NCI-H2107 (cell line): ENCODE data around the gene ANGPTL3.
"Not testable (repeated sequence)": the region's sequence is repeated elsewhere in the genome, so short reads cannot be mapped to it uniquely, and the experiment has no call there.

Source experiments
- DNase-seq: peaks from one replicate; lab custom pipeline; 2025; lab: John Stamatoyannopoulos, UW

Gene ANGPTL3, protein sequence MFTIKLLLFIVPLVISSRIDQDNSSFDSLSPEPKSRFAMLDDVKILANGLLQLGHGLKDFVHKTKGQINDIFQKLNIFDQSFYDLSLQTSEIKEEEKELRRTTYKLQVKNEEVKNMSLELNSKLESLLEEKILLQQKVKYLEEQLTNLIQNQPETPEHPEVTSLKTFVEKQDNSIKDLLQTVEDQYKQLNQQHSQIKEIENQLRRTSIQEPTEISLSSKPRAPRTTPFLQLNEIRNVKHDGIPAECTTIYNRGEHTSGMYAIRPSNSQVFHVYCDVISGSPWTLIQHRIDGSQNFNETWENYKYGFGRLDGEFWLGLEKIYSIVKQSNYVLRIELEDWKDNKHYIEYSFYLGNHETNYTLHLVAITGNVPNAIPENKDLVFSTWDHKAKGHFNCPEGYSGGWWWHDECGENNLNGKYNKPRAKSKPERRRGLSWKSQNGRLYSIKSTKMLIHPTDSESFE

GRCh38 chr1:62597281-62597680, at the start of gene ANGPTL3:
TSS of gene ANGPTL3 (plus strand) at chr1:62597520. CDS start at chr1:62597567, 47 bp downstream.
- no peak for DNase-seq

GRCh38 chr1:62561306-62561705, 36.0 kb upstream of the ANGPTL3 start:
- no peak for DNase-seq

- not testable (repeated sequence) for DNase-seq
These were observed 30.1 kb upstream of the ANGPTL3 start for GRCh38 chr1:62567182-62567581.

- not testable (repeated sequence) for DNase-seq
These were observed 29.4 kb upstream of the ANGPTL3 start for GRCh38 chr1:62567926-62568325.

DNA sequence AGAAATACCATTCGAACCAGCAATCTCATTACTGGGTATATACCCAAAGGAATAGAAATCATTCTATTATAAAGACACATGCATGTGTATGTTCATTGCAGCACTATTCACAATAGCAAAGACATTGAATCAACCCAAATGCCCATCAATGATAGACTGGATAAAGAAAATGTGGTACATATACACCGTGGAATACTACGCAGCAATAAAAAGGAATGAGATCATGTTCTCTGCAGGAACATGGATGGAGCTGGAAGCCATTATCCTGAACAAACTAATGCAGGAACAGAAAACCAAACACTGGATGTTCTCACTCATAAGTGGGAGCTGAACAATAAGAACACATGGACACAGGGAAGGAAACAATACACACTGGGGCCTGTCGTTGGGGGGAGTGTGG, 25.8 kb upstream of the ANGPTL3 start:
- not testable (repeated sequence) for DNase-seq

- DNase-seq = no peak
These were observed 24.8 kb upstream of the ANGPTL3 start for GRCh38 chr1:62572476-62572875.

DNA sequence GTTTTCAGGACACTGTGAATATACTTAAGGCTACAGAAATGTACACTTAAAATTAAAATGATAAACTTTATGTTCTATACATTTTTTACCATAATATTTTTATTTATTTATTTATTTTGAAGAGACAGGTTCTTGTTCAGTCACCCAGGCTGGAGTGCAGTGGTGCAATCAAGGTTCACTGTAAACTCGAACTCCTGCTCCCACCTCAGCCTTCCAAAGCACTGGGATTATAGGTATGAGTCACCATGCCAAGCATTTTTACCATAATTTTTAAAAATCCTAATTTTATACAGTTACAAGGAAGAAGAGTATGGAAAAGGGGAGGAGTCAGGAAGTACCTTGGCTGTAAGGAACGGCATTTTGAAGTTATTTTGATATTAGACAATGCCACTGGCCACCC, 23.6 kb upstream of the ANGPTL3 start:
- no peak for DNase-seq

DNA sequence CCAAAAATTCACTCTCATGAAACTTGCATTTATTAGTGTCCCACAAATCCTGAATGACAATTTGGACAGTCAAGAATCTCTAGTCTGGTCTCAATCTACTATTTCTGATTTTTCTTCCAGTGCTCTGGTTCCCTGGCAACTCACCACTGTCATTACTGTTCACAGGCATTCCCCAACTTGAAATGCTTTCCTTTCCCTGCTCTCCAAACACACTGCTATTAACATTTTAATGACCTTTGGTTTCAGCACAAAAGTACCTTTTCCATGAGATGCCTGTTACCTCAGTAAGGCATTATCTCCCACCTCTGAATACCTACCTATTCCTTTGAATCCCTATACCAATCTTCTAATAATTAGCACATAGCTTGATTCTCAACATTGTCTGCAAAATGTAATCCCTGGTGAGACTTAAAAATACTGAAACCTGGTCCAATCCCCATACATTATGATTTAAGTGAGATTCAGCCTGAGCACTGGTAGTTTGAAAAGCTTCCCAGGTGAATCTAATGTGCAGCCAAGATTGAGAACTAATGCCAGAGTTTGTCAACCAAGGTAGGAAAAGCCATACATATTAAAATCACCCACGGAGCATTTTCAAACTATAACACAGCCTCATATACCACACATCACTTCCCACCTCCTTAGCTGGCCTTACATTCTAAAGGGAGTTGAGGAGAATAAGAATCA, 11.7 kb upstream of the ANGPTL3 start:
- no peak for DNase-seq

- DNase-seq = no peak
These were observed 9.3 kb upstream of the ANGPTL3 start for GRCh38 chr1:62588000-62588399.

DNA sequence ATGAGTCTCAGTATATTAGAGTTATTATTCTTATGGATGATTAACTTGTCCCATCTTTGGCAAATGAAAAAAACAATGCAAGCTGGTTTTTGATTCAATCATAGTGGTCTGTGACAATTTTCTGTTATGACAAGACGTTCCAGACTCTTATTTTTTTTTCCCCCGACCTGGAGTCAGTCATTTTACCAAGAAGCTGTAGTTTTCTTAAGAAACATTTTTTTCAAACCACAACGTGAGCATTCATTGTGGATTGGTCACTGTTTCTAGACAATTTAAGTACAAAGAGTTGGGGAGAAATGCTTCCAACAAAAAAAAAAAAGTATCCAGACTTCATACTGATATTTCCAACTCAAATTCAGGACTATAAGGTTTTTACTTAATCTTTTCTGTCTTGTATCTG, 8.0 kb upstream of the ANGPTL3 start:
- no peak for DNase-seq

GRCh38 chr1:62590255-62590969, 6.9 kb upstream of the ANGPTL3 start:
- DNase-seq = no peak

GRCh38 chr1:62590970-62591368, 6.4 kb upstream of the ANGPTL3 start:
- no peak for DNase-seq

DNA sequence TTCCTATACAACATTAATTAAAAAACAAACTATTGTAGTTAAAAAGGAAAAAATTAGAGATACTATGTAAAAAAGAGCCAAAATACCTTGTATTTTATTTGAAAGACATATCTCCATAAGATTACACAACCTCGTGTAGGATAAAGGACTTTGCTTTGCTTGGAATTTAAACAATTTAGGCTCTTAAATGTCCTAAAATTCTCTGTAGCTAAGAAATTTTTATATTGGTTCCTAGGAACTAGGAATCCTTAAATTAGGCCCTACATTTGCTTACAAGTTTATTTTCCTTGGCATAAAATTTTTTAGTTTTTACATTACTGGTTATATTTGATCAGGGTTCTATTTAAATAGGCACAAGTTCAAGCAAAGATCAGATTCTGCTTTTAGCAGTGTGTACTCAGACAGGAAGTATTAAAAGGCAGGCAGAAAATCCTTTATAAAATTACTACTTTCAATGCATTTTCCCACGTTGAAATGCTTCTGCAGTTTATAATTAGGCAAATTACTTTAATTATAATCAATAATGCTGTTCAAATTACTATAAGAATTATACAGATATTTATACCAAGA, 3.4 kb upstream of the ANGPTL3 start:
- no peak for DNase-seq

- no peak for DNase-seq
These were observed 1.7 kb upstream of the ANGPTL3 start for GRCh38 chr1:62595647-62596046.

GRCh38 chr1:62599044-62599443, 1.7 kb downstream of the ANGPTL3 start:
- DNase-seq = no peak

GRCh38 chr1:62601457-62601856, 4.1 kb downstream of the ANGPTL3 start:
- DNase-seq = no peak

DNA sequence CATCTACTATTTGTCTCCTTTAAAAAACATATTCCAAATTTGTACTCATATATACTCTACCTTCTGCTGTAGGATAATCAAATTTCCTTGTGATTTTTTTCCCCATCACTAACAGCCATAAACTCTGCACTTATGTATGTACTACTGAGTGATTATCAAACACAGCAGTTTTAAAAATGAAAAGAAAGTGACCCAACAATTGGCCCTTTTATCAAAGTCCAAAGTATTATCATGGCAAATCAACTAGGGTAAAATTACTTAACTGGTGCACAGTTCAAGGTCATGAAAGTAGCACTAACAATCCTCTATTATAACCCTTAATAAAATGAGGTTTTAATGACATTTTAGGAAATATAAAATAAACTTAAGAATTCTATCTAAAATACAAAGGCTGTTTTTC, 11.6 kb downstream of the ANGPTL3 start:
- DNase-seq = no peak

DNA sequence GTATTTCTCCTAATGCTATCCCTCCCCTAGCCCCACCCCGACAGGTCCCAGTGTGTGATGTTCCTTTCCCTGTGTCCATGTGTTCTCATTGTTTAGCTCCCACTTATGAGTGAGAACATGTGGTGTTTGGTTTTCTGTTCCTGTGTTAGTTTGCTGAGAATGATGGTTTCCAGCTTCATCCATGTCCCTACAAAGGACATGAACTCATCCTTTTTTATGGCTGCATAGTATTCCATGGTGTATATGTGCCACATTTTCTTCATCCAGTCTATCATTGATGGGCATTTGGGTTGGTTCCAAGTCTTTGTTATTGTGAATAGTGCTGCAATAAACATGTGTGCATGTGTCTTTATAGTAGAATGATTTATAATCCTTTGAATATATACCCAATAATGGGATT, 13.3 kb downstream of the ANGPTL3 start:
- DNase-seq = not testable (repeated sequence)

GRCh38 chr1:62612770-62613169, 15.4 kb downstream of the ANGPTL3 start:
- DNase-seq = no peak

- DNase-seq = no peak
These were observed 16.0 kb downstream of the ANGPTL3 start for GRCh38 chr1:62613325-62613727.

GRCh38 chr1:62613890-62614289, 16.6 kb downstream of the ANGPTL3 start:
- DNase-seq = no peak

DNA sequence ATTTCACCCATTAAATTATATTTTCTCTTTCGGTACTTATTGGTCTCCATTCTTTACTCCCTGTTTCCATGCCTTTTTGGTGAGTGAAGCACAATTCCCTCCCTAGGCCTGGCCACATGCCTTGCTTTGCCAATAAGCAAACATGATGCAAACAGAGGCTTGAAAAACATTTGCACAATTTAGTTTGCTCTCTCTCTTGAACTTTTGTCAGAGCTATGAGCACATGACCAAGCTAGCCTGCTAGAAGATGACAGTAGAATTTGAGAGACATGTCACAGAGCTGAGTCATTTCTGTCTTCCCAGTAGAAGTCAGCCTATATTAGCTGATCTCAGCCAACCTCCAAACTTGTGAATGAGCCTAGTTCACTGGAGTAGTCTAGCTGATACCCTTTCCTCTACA, 24.6 kb downstream of the ANGPTL3 start:
- no peak for DNase-seq
